ENCODE measurements around the gene SLC6A20. TPM values are rescaled to one million over a fixed set of nuclear protein-coding genes. Genes with fewer than 3 reads are reported as not detected.
A peak's percentile ranks its signal among the peaks of the same experiment; 100 is the strongest.

Gene SLC6A20
- total and polyA plus RNA-seq, 2 of the 13 experiments (the other 11 are each of a cell fraction or from before 2014, with no cell fraction given), result not detected

DNA sequence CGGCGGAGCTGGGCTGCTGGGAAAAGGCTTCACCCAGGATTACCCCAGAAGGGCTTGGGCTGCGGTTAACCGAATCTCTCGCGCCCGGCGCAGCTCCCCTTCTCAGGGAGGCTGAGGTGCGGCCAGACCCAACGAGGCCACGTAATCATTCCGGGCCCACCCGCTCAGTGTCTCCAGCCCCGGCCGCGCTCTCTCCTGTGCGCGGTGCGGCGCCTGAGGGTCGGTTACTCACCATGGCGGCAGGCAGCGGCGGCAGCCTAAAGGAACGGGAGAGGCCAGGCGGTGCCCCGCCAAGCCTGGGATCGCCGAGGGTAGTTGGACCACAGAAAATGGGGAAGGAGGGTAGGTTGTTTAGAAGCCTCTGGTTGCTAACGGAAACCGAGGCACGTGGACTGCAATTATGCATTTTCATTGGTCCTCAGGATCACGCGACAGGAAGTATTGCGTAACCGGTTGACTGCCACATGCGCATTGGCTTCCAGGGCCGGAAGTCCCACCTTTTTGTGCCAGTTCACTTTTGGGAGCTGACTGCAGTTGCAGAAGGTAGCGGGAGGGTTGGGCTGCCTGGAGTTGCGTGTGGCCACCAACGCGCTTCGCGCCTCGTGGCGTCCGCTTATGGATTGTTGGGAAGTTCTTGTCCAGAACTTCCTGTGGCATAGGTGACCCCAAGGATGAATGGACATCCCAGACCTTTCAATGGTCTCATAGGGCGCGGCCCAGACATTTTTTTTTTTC is 45.6 kb upstream of the SLC6A20 start, which contains the start of gene LZTFL1 (continued):
- TF ChIP-seq KDM2A (CRISPR knock-in tag; IDR thresholded peaks at IDR 0.05; ENCODE audit: borderline replicate concordance, low read depth), result peak; percentile 53; the same call in 1 of the 2 replicates
- peak; percentile 44; the same call in 1 of the 2 replicates for TF ChIP-seq ZNF292 (CRISPR knock-in tag; IDR thresholded peaks at IDR 0.05; ENCODE audit: borderline replicate concordance, low read depth)
- TF ChIP-seq ZSCAN25 (CRISPR knock-in tag; IDR thresholded peaks at IDR 0.05), result 0 out of 2 replicates have a peak, but pooled peaks have one; percentile 48
- TF ChIP-seq SRSF1 (optimal IDR thresholded peaks at IDR 0.05; ENCODE audit: low read depth, low read length), result peak; percentile 56
- TF ChIP-seq, protein P1, sequence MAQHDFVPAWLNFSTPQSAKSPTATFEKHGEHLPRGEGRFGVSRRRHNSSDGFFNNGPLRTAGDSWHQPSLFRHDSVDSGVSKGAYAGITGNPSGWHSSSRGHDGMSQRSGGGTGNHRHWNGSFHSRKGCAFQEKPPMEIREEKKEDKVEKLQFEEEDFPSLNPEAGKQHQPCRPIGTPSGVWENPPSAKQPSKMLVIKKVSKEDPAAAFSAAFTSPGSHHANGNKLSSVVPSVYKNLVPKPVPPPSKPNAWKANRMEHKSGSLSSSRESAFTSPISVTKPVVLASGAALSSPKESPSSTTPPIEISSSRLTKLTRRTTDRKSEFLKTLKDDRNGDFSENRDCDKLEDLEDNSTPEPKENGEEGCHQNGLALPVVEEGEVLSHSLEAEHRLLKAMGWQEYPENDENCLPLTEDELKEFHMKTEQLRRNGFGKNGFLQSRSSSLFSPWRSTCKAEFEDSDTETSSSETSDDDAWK (CRISPR knock-in tag; IDR thresholded peaks at IDR 0.05), result no peak
- TF ChIP-seq ETV5 (CRISPR knock-in tag; IDR thresholded peaks at IDR 0.05; ENCODE audit: borderline replicate concordance), result peak; percentile 55
- TF ChIP-seq, protein P2, sequence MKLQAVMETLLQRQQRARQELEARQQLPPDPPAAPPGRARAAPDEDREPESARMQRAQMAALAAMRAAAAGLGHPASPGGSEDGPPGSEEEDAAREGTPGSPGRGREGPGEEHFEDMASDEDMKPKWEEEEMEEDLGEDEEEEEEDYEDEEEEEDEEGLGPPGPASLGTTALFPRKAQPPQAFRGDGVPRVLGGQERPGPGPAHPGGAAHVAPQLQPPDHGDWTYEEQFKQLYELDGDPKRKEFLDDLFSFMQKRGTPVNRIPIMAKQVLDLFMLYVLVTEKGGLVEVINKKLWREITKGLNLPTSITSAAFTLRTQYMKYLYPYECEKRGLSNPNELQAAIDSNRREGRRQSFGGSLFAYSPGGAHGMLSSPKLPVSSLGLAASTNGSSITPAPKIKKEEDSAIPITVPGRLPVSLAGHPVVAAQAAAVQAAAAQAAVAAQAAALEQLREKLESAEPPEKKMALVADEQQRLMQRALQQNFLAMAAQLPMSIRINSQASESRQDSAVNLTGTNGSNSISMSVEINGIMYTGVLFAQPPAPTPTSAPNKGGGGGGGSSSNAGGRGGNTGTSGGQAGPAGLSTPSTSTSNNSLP (IDR thresholded peaks at IDR 0.05; ENCODE audit: low read depth, low read length), result no peak
- TF ChIP-seq EP300 (IDR thresholded peaks at IDR 0.05; ENCODE audit: low read depth in 2 of 2, low read length in 2 of 2), result peak in 1 of 2 experiments; percentile 85; a peak in 1 of 4 replicates
- TF ChIP-seq EP300 (CRISPR knock-in tag; IDR thresholded peaks at IDR 0.05; ENCODE audit: borderline replicate concordance), result no peak
- peak; percentile 85 for TF ChIP-seq THAP11 (CRISPR knock-in tag; IDR thresholded peaks at IDR 0.05)
- peak; percentile 53 for TF ChIP-seq TAF1 (CRISPR knock-in tag; IDR thresholded peaks at IDR 0.05)
- no peak for TF ChIP-seq TBP (CRISPR knock-in tag; IDR thresholded peaks at IDR 0.05)
- no peak for TF ChIP-seq ZNF850 (CRISPR knock-in tag; conservative IDR thresholded peaks at IDR 0.05)
- peak; percentile 8; the same call in 1 of the 2 replicates for TF ChIP-seq TARDBP (CRISPR knock-in tag; IDR thresholded peaks at IDR 0.05)
- TF ChIP-seq GATAD1 (CRISPR knock-in tag; IDR thresholded peaks at IDR 0.05), result peak; percentile 90
- TF ChIP-seq, protein P3, sequence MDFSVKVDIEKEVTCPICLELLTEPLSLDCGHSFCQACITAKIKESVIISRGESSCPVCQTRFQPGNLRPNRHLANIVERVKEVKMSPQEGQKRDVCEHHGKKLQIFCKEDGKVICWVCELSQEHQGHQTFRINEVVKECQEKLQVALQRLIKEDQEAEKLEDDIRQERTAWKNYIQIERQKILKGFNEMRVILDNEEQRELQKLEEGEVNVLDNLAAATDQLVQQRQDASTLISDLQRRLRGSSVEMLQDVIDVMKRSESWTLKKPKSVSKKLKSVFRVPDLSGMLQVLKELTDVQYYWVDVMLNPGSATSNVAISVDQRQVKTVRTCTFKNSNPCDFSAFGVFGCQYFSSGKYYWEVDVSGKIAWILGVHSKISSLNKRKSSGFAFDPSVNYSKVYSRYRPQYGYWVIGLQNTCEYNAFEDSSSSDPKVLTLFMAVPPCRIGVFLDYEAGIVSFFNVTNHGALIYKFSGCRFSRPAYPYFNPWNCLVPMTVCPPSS (IDR thresholded peaks at IDR 0.05), result no peak
